Fibroblast of skin of abdomen (primary cell): Measurements from ENCODE around the gene KRT14.
"Not testable (repeated sequence)": the region's sequence is repeated elsewhere in the genome, so short reads cannot be mapped to it uniquely, and the experiment has no call there.

Source experiments
- DNase-seq: peaks from one replicate; pipeline ENCODE4 v3.0.0-alpha.2; 2013

The KRT14 gene

GRCh38 chr17:41546819-41547218 lies 39.9 kb downstream of the KRT14 start:
- no peak for DNase-seq

DNA sequence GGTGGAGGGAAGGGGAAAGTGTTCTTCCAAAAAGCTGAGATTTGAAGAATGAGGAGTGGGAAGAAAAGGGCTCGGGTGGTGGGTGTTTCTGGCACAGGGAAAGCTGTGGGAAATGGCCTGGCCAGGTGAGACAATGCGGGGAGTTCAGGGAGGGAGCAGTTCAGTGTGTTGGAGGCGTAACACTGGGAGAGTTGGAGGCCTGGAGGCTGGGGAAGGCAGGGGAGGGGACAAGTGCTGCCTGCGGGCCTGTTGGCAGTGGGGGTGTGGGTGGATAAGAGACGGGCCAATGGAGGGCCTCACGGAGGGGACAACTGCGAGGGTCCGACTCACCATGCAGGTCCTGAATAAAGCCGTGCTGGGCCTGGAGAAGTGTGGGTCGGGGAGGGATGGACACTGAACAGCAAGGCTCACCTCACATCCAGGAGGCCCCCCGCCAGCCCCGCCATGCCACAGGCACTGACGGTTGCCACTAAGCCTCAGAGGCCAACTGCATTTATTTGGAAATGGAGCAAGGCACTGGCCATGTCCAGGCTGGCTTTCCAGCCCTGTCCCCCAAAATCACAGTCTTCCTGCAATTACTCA lies 40.8 kb downstream of the KRT14 start:
- no peak for DNase-seq

- no peak for DNase-seq
Observed at GRCh38 chr17:41544935-41545334, 41.8 kb downstream of the KRT14 start.

DNA sequence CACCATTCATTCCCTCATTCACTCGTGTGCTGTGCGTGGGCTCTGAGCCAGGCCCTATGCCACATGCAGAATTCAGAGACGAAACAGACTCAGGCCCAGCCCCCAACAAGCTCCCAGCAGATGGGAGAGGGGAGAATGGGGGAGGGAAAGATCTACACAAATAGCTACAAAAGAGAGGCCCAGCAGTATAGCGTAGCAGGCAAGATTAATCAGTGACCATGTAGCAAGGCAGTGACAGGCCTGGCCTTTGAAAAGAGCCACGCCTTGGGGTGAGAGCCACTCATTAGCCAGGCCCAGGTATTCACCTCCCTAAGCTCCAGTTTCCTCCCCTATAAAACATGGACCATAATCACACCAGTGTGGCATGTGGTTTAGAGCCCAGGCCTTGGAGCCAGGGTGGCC lies 42.2 kb downstream of the KRT14 start:
- peak; percentile 21 for DNase-seq

DNA sequence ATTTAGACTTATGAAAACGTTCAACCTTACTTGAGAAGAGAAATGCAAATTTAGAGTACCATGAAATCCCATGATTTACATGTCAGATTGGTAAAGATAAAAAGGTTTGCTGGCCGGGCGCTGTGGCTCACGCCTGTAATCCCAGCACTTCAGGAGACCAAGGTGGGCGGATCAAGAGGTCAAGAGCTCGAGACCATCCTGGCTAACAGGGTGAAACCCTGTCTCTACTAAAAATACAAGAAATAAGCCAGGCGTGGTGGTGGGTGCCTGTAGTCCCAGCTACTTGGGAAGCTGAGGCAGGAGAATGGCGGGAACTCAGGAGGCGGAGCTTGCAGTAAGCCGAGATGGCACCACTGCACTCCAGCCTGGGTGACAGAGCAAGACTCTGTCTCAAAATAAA lies 43.9 kb downstream of the KRT14 start:
- DNase-seq: not testable (repeated sequence)

GRCh38 chr17:41542357-41542756 lies 44.3 kb downstream of the KRT14 start:
- no peak for DNase-seq

GRCh38 chr17:41540921-41541625 lies 45.6 kb downstream of the KRT14 start:
- DNase-seq: no peak

- DNase-seq: no peak
Observed at GRCh38 chr17:41539979-41540701, 46.6 kb downstream of the KRT14 start.

- DNase-seq: peak; percentile 31
Observed at GRCh38 chr17:41539071-41539492, 47.6 kb downstream of the KRT14 start.

GRCh38 chr17:41538565-41538991 lies 48.1 kb downstream of the KRT14 start:
- peak; percentile 74 for DNase-seq

DNA sequence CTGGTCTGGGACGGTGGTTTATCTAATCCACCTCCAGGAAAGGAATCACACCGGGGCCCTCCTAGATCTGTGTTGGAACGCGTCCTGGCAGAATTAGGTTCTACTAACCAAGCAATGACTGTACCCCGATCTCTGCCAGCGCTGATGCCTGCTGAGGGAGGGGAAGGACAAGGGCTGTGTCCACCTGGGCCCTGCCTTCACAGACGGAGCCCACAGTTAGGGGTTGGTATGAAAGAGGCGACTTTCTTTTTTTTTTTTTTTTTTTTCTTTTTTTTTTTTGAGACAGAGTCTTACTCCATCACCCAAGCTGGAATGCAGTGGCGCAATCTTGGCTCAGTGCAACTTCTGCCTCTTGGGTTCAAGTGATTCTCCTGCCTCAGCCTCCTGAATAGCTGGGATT lies 48.7 kb downstream of the KRT14 start:
- peak; percentile 51 for DNase-seq

DNA sequence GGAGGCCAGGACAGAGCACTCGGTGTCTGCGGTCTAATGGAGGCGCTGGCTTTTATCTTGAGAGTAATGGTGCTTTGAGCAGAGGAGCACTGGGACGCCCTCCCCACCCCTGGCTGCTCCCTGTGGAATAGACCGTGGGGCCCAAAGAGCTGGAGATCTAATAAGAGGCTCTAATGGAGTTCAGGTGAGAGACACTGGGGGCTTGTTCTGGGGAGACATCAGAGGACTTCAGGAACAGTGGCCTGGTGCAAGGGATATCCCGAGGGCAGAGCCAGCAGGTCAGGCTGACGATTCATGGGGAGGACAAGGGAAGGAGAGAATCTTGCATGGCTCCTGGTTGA lies 49.1 kb downstream of the KRT14 start:
- DNase-seq: no peak

DNA sequence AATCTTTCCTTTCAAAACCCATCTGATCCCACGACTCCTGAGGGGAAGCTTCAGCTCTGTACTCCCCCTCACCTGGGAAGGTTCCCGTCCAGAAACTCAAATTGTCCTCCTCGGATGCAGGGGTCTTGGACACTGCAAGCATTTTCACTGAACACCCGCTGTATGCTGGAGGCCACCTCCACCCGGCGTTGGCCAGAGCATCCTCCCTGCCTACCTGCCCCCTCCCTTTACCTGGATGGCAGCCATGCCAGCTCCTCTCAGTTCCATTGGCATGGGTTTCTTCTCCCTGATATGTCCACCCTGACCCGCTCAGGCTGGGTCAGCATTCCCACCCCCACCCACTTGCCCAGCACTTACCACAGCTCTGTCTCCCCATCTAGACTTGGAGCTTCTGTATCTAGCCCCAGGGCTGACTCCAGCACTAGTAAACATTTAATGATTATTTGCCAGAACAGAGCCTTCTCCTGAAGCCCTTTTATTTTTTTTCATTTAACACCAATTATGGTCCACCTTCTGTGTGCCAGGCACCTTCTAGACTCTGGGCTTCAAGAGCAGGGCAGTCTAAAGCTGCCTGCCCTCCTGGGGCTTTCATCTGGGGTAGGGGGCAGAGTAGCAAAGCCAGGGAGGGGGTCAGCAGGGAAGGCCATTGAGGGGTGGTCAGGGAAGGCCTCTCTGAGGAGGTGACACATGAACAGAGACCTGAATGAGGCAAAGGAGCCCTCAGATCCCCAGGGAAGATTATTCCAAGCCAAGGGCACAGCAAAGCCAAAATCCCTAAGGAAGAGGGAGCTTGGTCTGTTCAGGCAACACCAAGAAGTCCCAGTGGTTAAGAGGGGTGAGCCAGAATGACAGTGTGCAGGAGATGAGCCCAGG lies 49.7 kb downstream of the KRT14 start:
- DNase-seq: no peak

DNA sequence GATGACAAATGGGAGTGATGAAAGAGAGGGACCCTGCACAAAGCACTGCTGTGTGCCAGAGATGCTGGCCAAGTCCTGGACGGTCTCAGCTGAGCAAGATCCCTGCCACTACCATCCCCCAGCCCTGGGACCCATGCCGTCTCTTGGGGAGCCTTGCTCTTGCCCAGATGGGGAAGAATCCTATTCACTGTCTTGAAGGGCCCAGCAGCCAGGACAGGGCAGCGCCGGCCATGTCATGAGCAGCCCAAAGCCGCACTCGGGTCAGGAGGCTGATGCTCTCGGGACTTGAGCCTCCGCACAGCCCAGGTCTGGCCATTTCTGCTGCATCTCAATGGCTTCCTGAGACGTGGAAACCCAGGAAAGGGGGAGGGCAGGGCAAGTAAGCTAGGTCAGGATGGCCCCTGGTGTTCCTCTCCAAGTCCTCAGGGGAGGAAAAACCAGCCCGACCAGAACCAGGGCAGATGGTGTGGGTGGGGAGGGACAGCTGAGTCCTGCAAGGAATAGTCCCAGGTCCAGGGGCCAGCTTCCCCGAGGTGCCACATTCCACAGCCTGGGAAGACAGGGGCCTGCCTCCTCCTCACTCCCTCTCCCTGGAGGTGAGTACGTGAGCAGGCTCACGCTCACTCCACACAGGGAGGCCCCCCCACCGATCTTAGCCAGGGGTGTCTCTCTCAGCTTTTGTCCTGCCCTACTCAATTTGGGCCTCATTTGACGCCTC lies 50.8 kb downstream of the KRT14 start:
- no peak for DNase-seq

GRCh38 chr17:41534899-41535546 lies 51.7 kb downstream of the KRT14 start:
- DNase-seq: no peak

DNA sequence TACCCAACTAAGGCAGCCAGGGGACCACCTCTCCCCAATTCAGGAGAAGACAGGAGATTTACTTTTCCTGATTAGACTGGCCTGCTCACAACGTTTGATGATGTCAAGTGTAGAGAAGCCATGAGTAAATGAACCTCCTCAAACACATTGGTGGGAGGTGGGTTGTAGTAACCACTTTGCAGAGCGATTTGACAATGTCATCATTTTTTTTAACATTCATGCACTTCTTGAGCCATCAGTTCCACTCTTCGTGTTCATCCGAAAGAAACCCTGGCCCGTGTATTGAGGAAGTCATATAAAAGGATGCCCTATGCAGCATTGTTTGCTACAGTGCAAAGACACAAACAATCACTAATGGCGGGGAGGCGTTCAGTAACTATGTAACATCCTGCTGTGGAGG lies 53.1 kb downstream of the KRT14 start:
- DNase-seq: no peak

GRCh38 chr17:41532947-41533570 lies 53.6 kb downstream of the KRT14 start:
- no peak for DNase-seq
